ENCODE measurements around the gene AIM2. TPM values are rescaled to one million over a fixed set of nuclear protein-coding genes. Genes with fewer than 3 reads are reported as not detected.

The AIM2 gene
- total RNA-seq, 3 donors from 2014 or later (not counting 1 experiment from before 2014, with no cell fraction given), result 1.1 TPM; not detected in 2

- WGBS (ENCODE audit: insufficient coverage), result 98% methylated on average over 2 of the region's 4 CpGs
- no peak overlapping the region for H3K4me3 ChIP-seq (ENCODE audit: low read length)
- H3K27ac ChIP-seq (ENCODE audit: low read length), result no peak overlapping the region
- intact Hi-C loops (cut with micrococcal nuclease), result loop anchor here (5.0 kb wide), 1 partner anchor 887 kb away; no protein-coding TSS in a partner anchor
- H3K9me3 Mint-ChIP-seq, result no peaks in the 10 kb centered on the region
- H3K4me1 Mint-ChIP-seq, result peaks cover 21 to 25% of the 10 kb centered on the region in 2 donors
- DNase-seq (peak in 1 of 2 donors; percentile 73), ATAC-seq (peak in 1 of 3 donors; percentile 46)
- H3K36me3 Mint-ChIP-seq, result no peaks in the 10 kb centered on the region
- TF ChIP-seq CTCF (IDR thresholded peaks at IDR 0.05), result peak; percentile 77
- no peak overlapping the region for H3K4me3 Mint-ChIP-seq
- no peak overlapping the region for H3K27ac Mint-ChIP-seq
- H3K27me3 ChIP-seq (ENCODE audit: control insufficient read depth, insufficient read depth, low read length), result no peaks in the 10 kb centered on the region
- H3K9me3 ChIP-seq (ENCODE audit: control insufficient read depth, insufficient read depth, low read length), result no peaks in the 10 kb centered on the region
- no peaks in the 10 kb centered on the region for H3K36me3 ChIP-seq (ENCODE audit: control insufficient read depth, insufficient read depth, low read length)
- peaks cover 11% of the 10 kb centered on the region for H3K4me1 ChIP-seq (ENCODE audit: control insufficient read depth, insufficient read depth, low read length)
- no peaks in the 10 kb centered on the region for H3K27me3 Mint-ChIP-seq (ENCODE audit: low read depth in 2 of 2)
Measured at GRCh38 chr1:159089184-159089791, 12.7 kb upstream of the AIM2 start.

- H3K4me1 ChIP-seq (ENCODE audit: control insufficient read depth, insufficient read depth, low read length), result peaks cover 11% of the 10 kb centered on the region
Measured at GRCh38 chr1:159088546-159089183, 12.1 kb upstream of the AIM2 start.

GRCh38 chr1:159088050-159088449, 11.5 kb upstream of the AIM2 start:
- Histone ChIP-seq H3K27ac (ENCODE audit: low read length) (no peak overlapping the region), H3K36me3 (ENCODE audit: control insufficient read depth, insufficient read depth, low read length) (no peaks in the 10 kb centered on the region), H3K27me3 (ENCODE audit: control insufficient read depth, insufficient read depth, low read length) (no peaks in the 10 kb centered on the region), H3K4me3 (ENCODE audit: low read length) (no peak overlapping the region), H3K4me1 (ENCODE audit: control insufficient read depth, insufficient read depth, low read length) (peaks cover 11% of the 10 kb centered on the region), H3K9me3 (ENCODE audit: control insufficient read depth, insufficient read depth, low read length) (no peaks in the 10 kb centered on the region)
- 15% methylated on average over 2 of the region's 2 CpGs for WGBS (ENCODE audit: insufficient coverage)
- peak in 1 of 3 donors; percentile 56 for ATAC-seq
- H3K4me1 Mint-ChIP-seq, result peaks cover 21 to 23% of the 10 kb centered on the region in 2 donors
- H3K36me3 Mint-ChIP-seq, result no peaks in the 10 kb centered on the region
- H3K27ac Mint-ChIP-seq, result no peak overlapping the region
- no peaks in the 10 kb centered on the region for H3K9me3 Mint-ChIP-seq
- H3K4me3 Mint-ChIP-seq, result no peak overlapping the region
- DNase-seq, result no peak
- H3K27me3 Mint-ChIP-seq (ENCODE audit: low read depth in 2 of 2), result peaks cover 0 to 2% of the 10 kb centered on the region in 2 donors
- intact Hi-C loops (cut with micrococcal nuclease), result loop anchor here (5.0 kb wide), 1 partner anchor 886 kb away; no protein-coding TSS in a partner anchor
- no peak for TF ChIP-seq CTCF (IDR thresholded peaks at IDR 0.05)

More at GRCh38 chr1:159088546-159089183, 12.1 kb upstream of the AIM2 start:
- Mint-ChIP-seq H3K27ac (no peak overlapping the region), H3K4me1 (peaks cover 21 to 25% of the 10 kb centered on the region in 2 donors), H3K27me3 (ENCODE audit: low read depth in 2 of 2) (no peaks in the 10 kb centered on the region), H3K36me3 (no peaks in the 10 kb centered on the region), H3K4me3 (no peak overlapping the region), H3K9me3 (no peaks in the 10 kb centered on the region)
- TF ChIP-seq CTCF (IDR thresholded peaks at IDR 0.05), result no peak
- no peak for ATAC-seq
- H3K9me3 ChIP-seq (ENCODE audit: control insufficient read depth, insufficient read depth, low read length), result no peaks in the 10 kb centered on the region
- H3K4me3 ChIP-seq (ENCODE audit: low read length), result no peak overlapping the region
- intact Hi-C loops (cut with micrococcal nuclease), result loop anchor here (5.0 kb wide), 1 partner anchor 886 kb away; no protein-coding TSS in a partner anchor
- 77% methylated on average over 4 of the region's 6 CpGs for WGBS (ENCODE audit: insufficient coverage)
- H3K27me3 ChIP-seq (ENCODE audit: control insufficient read depth, insufficient read depth, low read length), result no peaks in the 10 kb centered on the region
- DNase-seq, result no peak
- H3K36me3 ChIP-seq (ENCODE audit: control insufficient read depth, insufficient read depth, low read length), result no peaks in the 10 kb centered on the region
- H3K27ac ChIP-seq (ENCODE audit: low read length), result no peak overlapping the region

Measured in natural killer cell (primary cell).